MM.1S (cell line): Measurements from ENCODE around the gene SLC35D1.

Experiments used
- DNase-seq: peaks from one replicate; pipeline ENCODE4 v3.0.0-alpha.2; 2015
- H2AFZ ChIP-seq: fragments of 300-600 bp; sonication (generic); 2 replicates; pipeline ENCODE4 v1.6.0; 2016; ENCODE audit warnings: antibody characterized with exemption, low read length
- H3F3A ChIP-seq: fragments of 300-600 bp; sonication (generic); 2 replicates; pipeline ENCODE4 v1.6.1; 2016; ENCODE audit warnings: mild to moderate bottlenecking, antibody characterized with exemption, low read length, moderate library complexity, mixed read lengths; ENCODE audit not compliant: insufficient read depth
- H3K27ac ChIP-seq: fragments of 300-600 bp; sonication (generic); 2 replicates; pipeline ENCODE4 v1.5.1; 2016; ENCODE audit warnings: mild to moderate bottlenecking, low read length
- H3K27me3 ChIP-seq: fragments of 300-600 bp; sonication (generic); replicated peaks from 2 replicates; pipeline ENCODE4 v1.6.0; 2016; ENCODE audit warnings: low read length; ENCODE audit not compliant: insufficient read depth
- H3K36me3 ChIP-seq: fragments of 300-600 bp; sonication (generic); replicated peaks from 2 replicates; pipeline ENCODE4 v1.6.1; 2016; ENCODE audit warnings: mild to moderate bottlenecking, low read length, mixed read lengths; ENCODE audit not compliant: insufficient read depth
- H3K4me1 ChIP-seq: fragments of 300-600 bp; sonication (generic); 2 replicates; pipeline ENCODE4 v1.6.1; 2016; ENCODE audit warnings: low read length, mixed read lengths
- H3K4me2 ChIP-seq: fragments of 300-600 bp; sonication (generic); 2 replicates; pipeline ENCODE4 v1.6.0; 2016; ENCODE audit warnings: low read depth, low read length
- H3K4me3 ChIP-seq: fragments of 300-600 bp; sonication (generic); 2 replicates; pipeline ENCODE4 v1.5.1; 2016; ENCODE audit warnings: low read length, mixed read lengths
- H3K79me2 ChIP-seq: fragments of 300-600 bp; sonication (generic); 2 replicates; pipeline ENCODE4 v1.6.1; 2016; ENCODE audit warnings: mixed run types, low read length, mixed read lengths
- H3K9ac ChIP-seq: fragments of 300-600 bp; sonication (generic); 2 replicates; pipeline ENCODE4 v1.6.1; 2016; ENCODE audit warnings: low read length, mixed read lengths
- H3K9me2 ChIP-seq: fragments of 300-600 bp; sonication (generic); replicated peaks from 2 replicates; pipeline ENCODE4 v1.6.1; 2016; ENCODE audit warnings: mild to moderate bottlenecking, low read length, mixed read lengths; ENCODE audit not compliant: insufficient read depth
- H3K9me3 ChIP-seq: fragments of 300-600 bp; sonication (generic); replicated peaks from 2 replicates; pipeline ENCODE4 v1.6.1; 2016; ENCODE audit warnings: mild to moderate bottlenecking, low read length, mixed read lengths; ENCODE audit not compliant: insufficient read depth
- H4K20me1 ChIP-seq: fragments of 300-600 bp; sonication (generic); 2 replicates; pipeline ENCODE4 v1.6.1; 2016; ENCODE audit warnings: mild to moderate bottlenecking, low read length, moderate library complexity, mixed read lengths; ENCODE audit not compliant: insufficient read depth
- CTCF ChIP-seq: fragments of 300-600 bp; sonication (generic); IDR thresholded peaks from 2 replicates; pipeline ENCODE4 v1.5.1; 2016; ENCODE audit warnings: antibody characterized with exemption, low read length, mixed read lengths
- EZH2 ChIP-seq: fragments of 300-600 bp; sonication (generic); optimal IDR thresholded peaks from 2 replicates; pipeline ENCODE3; 2017; ENCODE audit warnings: low read depth, mild to moderate bottlenecking, antibody characterized with exemption, low read length, mixed read lengths
- EZH2phosphoT487 ChIP-seq: fragments of 300-600 bp; sonication (generic); IDR thresholded peaks from 2 replicates; pipeline ENCODE4 v1.6.1; 2018; ENCODE audit warnings: antibody characterized with exemption, low read length

Gene SLC35D1

GRCh38 chr1:67094191-67094590 lies 40.2 kb upstream of the SLC35D1 start:
- H2AFZ ChIP-seq, result no peak overlapping the region
- no peak overlapping the region for H3K9ac ChIP-seq
- no peaks in the 10 kb centered on the region for H3K9me3 ChIP-seq
- TF ChIP-seq EZH2 (no peak), EZH2phosphoT487 (no peak), CTCF (no peak)
- no peaks in the 10 kb centered on the region for H3F3A ChIP-seq
- H3K9me2 ChIP-seq, result no peaks in the 10 kb centered on the region
- H3K4me2 ChIP-seq, result no peak overlapping the region
- H3K4me3 ChIP-seq, result no peak overlapping the region
- H3K79me2 ChIP-seq, result no peaks in the 10 kb centered on the region
- no peaks in the 10 kb centered on the region for H3K4me1 ChIP-seq
- no peak for DNase-seq
- H3K27me3 ChIP-seq, result no peaks in the 10 kb centered on the region
- H4K20me1 ChIP-seq, result no peaks in the 10 kb centered on the region
- no peak overlapping the region for H3K27ac ChIP-seq
- H3K36me3 ChIP-seq, result no peaks in the 10 kb centered on the region

- no peaks in the 10 kb centered on the region for H3K9me3 ChIP-seq
- no peak overlapping the region for H2AFZ ChIP-seq
- no peak overlapping the region for H3K4me2 ChIP-seq
- no peak for DNase-seq
- TF ChIP-seq CTCF (no peak), EZH2phosphoT487 (no peak), EZH2 (no peak)
- H3F3A ChIP-seq, result no peaks in the 10 kb centered on the region
- no peaks in the 10 kb centered on the region for H3K36me3 ChIP-seq
- H3K9ac ChIP-seq, result no peak overlapping the region
- no peaks in the 10 kb centered on the region for H3K9me2 ChIP-seq
- no peaks in the 10 kb centered on the region for H4K20me1 ChIP-seq
- H3K27me3 ChIP-seq, result no peaks in the 10 kb centered on the region
- no peaks in the 10 kb centered on the region for H3K79me2 ChIP-seq
- H3K4me1 ChIP-seq, result no peaks in the 10 kb centered on the region
- H3K27ac ChIP-seq, result no peak overlapping the region
- no peak overlapping the region for H3K4me3 ChIP-seq
Measured at GRCh38 chr1:67089685-67090208, 35.8 kb upstream of the SLC35D1 start.

GRCh38 chr1:67088440-67088839 lies 34.5 kb upstream of the SLC35D1 start:
- no peaks in the 10 kb centered on the region for H3K27me3 ChIP-seq
- H3K79me2 ChIP-seq, result no peaks in the 10 kb centered on the region
- H3K4me3 ChIP-seq, result no peak overlapping the region
- DNase-seq, result no peak
- no peaks in the 10 kb centered on the region for H3K4me1 ChIP-seq
- H3K36me3 ChIP-seq, result no peaks in the 10 kb centered on the region
- no peaks in the 10 kb centered on the region for H3F3A ChIP-seq
- no peak overlapping the region for H3K9ac ChIP-seq
- H4K20me1 ChIP-seq, result no peaks in the 10 kb centered on the region
- H2AFZ ChIP-seq, result no peak overlapping the region
- TF ChIP-seq CTCF (no peak), EZH2phosphoT487 (no peak), EZH2 (no peak)
- H3K9me3 ChIP-seq, result no peaks in the 10 kb centered on the region
- no peaks in the 10 kb centered on the region for H3K9me2 ChIP-seq
- no peak overlapping the region for H3K4me2 ChIP-seq
- no peak overlapping the region for H3K27ac ChIP-seq
